Measurements from ENCODE around the gene ATAD3B. TPM values are rescaled to one million over a fixed set of nuclear protein-coding genes. Genes with fewer than 3 reads are reported as not detected.
A peak's percentile ranks its signal among the peaks of the same experiment; 100 is the strongest.

Gene ATAD3B
- total and polyA plus RNA-seq, 2 of the 13 experiments (the other 11 are each of a cell fraction or from before 2014, with no cell fraction given), result 9.6 to 31.1 TPM

DNA sequence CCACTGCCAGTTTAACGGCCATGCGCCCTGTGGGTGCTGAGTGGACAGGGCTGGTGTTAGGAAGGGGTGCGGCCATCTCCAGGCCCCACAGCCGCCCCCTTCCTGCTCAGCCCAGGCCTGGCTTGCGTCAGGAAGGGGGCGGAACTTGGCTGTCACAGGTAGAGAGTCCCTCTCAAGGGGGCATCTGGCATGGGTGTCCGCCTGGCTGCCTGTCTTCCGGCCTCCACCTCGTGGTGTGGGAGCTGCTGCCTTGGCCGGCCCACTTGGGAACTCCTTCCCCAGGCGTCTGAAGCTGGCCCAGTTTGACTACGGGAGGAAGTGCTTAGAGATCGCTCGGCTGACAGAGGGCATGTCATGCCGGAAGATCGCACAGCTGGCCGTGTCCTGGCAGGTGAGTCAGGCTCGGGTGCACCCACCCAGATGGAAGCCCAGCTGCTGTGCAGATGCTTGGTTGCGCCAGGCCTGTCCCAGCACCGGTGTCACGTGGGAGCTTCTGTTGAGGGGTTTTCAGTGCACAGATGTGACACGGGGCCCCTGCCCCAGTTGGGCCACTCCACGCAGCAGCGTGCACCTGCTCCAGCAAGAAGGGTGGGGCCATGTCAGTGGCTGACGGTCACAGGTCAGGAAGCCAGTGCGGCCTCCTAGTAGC is 9.1 kb upstream of the ATAD3B start (continued):
- TF ChIP-seq HMG20A (CRISPR knock-in tag; IDR thresholded peaks at IDR 0.05; ENCODE audit: borderline replicate concordance) (no peak), ZNF260 (CRISPR knock-in tag; IDR thresholded peaks at IDR 0.05; ENCODE audit: borderline replicate concordance, low read depth) (no peak), NFYC (CRISPR knock-in tag; IDR thresholded peaks at IDR 0.05) (0 out of 2 replicates have a peak, but pooled peaks have one; percentile 21), ZNF850 (CRISPR knock-in tag; conservative IDR thresholded peaks at IDR 0.05) (no peak), KAT7 (CRISPR knock-in tag; IDR thresholded peaks at IDR 0.05; ENCODE audit: borderline replicate concordance) (no peak), KAT8 (CRISPR knock-in tag; IDR thresholded peaks at IDR 0.05) (peak; percentile 24; the same call in 1 of the 2 replicates), GLI4 (CRISPR knock-in tag; IDR thresholded peaks at IDR 0.05; ENCODE audit: borderline replicate concordance) (0 out of 2 replicates have a peak, but pooled peaks have one; percentile 79), PCBP2 (optimal IDR thresholded peaks at IDR 0.05; ENCODE audit: low read depth, low read length, poor library complexity, severe bottlenecking) (no peak), ARNTL (CRISPR knock-in tag; IDR thresholded peaks at IDR 0.05) (0 out of 2 replicates have a peak, but pooled peaks have one; percentile 47), ZNF546 (CRISPR knock-in tag; conservative IDR thresholded peaks at IDR 0.05) (no peak), BCL6 (CRISPR knock-in tag; IDR thresholded peaks at IDR 0.05) (no peak), ZNF777 (CRISPR knock-in tag; IDR thresholded peaks at IDR 0.05) (no peak), MED13 (CRISPR knock-in tag; IDR thresholded peaks at IDR 0.05) (no peak), KDM5B (CRISPR knock-in tag; IDR thresholded peaks at IDR 0.05; ENCODE audit: borderline replicate concordance) (0 out of 2 replicates have a peak, but pooled peaks have one; percentile 5), ZNF121 (CRISPR knock-in tag; IDR thresholded peaks at IDR 0.05) (no peak), NONO (IDR thresholded peaks at IDR 0.05) (no peak), NONO (CRISPR knock-in tag; conservative IDR thresholded peaks at IDR 0.05) (0 out of 2 replicates have a peak, but pooled peaks have one; percentile 17), HDAC1 (CRISPR knock-in tag; IDR thresholded peaks at IDR 0.05) (peak; percentile 40), ELF3 (CRISPR knock-in tag; IDR thresholded peaks at IDR 0.05) (peak; percentile 48; the same call in 1 of the 2 replicates)
- TF ChIP-seq, protein P1, sequence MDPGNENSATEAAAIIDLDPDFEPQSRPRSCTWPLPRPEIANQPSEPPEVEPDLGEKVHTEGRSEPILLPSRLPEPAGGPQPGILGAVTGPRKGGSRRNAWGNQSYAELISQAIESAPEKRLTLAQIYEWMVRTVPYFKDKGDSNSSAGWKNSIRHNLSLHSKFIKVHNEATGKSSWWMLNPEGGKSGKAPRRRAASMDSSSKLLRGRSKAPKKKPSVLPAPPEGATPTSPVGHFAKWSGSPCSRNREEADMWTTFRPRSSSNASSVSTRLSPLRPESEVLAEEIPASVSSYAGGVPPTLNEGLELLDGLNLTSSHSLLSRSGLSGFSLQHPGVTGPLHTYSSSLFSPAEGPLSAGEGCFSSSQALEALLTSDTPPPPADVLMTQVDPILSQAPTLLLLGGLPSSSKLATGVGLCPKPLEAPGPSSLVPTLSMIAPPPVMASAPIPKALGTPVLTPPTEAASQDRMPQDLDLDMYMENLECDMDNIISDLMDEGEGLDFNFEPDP (CRISPR knock-in tag; conservative IDR thresholded peaks at IDR 0.05), result no peak
- TF ChIP-seq, protein P2, sequence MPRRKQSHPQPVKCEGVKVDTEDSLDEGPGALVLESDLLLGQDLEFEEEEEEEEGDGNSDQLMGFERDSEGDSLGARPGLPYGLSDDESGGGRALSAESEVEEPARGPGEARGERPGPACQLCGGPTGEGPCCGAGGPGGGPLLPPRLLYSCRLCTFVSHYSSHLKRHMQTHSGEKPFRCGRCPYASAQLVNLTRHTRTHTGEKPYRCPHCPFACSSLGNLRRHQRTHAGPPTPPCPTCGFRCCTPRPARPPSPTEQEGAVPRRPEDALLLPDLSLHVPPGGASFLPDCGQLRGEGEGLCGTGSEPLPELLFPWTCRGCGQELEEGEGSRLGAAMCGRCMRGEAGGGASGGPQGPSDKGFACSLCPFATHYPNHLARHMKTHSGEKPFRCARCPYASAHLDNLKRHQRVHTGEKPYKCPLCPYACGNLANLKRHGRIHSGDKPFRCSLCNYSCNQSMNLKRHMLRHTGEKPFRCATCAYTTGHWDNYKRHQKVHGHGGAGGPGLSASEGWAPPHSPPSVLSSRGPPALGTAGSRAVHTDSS (CRISPR knock-in tag; conservative IDR thresholded peaks at IDR 0.05), result no peak
- TF ChIP-seq, protein P3, sequence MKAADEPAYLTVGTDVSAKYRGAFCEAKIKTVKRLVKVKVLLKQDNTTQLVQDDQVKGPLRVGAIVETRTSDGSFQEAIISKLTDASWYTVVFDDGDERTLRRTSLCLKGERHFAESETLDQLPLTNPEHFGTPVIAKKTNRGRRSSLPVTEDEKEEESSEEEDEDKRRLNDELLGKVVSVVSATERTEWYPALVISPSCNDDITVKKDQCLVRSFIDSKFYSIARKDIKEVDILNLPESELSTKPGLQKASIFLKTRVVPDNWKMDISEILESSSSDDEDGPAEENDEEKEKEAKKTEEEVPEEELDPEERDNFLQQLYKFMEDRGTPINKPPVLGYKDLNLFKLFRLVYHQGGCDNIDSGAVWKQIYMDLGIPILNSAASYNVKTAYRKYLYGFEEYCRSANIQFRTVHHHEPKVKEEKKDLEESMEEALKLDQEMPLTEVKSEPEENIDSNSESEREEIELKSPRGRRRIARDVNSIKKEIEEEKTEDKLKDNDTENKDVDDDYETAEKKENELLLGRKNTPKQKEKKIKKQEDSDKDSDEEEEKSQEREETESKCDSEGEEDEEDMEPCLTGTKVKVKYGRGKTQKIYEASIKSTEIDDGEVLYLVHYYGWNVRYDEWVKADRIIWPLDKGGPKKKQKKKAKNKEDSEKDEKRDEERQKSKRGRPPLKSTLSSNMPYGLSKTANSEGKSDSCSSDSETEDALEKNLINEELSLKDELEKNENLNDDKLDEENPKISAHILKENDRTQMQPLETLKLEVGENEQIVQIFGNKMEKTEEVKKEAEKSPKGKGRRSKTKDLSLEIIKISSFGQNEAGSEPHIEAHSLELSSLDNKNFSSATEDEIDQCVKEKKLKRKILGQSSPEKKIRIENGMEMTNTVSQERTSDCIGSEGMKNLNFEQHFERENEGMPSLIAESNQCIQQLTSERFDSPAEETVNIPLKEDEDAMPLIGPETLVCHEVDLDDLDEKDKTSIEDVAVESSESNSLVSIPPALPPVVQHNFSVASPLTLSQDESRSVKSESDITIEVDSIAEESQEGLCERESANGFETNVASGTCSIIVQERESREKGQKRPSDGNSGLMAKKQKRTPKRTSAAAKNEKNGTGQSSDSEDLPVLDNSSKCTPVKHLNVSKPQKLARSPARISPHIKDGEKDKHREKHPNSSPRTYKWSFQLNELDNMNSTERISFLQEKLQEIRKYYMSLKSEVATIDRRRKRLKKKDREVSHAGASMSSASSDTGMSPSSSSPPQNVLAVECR (CRISPR knock-in tag; IDR thresholded peaks at IDR 0.05; ENCODE audit: borderline replicate concordance), result peak; percentile 57; the same call in 1 of the 2 replicates
- TF ChIP-seq, protein P4, sequence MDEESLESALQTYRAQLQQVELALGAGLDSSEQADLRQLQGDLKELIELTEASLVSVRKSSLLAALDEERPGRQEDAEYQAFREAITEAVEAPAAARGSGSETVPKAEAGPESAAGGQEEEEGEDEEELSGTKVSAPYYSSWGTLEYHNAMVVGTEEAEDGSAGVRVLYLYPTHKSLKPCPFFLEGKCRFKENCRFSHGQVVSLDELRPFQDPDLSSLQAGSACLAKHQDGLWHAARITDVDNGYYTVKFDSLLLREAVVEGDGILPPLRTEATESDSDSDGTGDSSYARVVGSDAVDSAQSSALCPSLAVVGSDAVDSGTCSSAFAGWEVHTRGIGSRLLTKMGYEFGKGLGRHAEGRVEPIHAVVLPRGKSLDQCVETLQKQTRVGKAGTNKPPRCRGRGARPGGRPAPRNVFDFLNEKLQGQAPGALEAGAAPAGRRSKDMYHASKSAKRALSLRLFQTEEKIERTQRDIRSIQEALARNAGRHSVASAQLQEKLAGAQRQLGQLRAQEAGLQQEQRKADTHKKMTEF (CRISPR knock-in tag; IDR thresholded peaks at IDR 0.05), result no peak
